GM21723 (cell line): Measurements from ENCODE around the gene TK2.
"Not testable (repeated sequence)": the region's sequence is repeated elsewhere in the genome, so short reads cannot be mapped to it uniquely, and the experiment has no call there.

Source experiments
- ATAC-seq: cut with Tn5 transposase; IDR thresholded peaks from one replicate; pipeline ENCODE4 v1.9.1; 2021; ENCODE audit warnings: mild to moderate bottlenecking, moderate library complexity; ENCODE audit not compliant: unreplicated experiment

The TK2 gene

DNA sequence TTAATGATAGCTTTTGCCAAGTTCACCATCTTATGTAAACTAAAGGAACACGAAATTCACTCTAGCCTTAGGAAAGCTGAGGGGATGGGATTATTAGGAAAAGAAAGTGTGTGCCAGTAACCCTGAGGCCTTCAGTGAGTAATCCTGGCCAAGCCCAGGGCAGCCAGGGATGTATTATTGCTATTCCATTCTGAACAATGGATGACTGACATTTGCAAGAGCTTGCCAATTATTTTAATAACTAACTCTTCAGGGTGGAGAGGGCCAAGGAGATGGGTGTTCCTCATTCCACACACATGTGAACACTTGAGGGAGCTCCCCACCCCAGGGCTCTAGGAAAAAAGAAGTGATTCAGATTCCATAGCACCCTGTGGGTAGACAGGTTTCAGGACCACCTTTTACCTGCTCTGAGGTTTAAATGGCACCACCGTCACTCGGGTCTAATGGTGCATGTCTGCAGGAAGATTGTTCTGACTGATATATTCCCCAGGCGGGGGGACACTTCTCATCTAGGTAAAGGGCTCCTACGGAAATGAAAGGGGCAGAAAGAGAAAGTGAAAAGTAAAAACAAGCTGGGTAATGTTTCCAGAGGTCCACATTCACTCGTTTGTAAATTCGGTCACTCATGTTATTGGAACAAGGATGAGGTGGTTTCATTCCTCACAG is 41.5 kb downstream of the TK2 start:
- no peak for ATAC-seq

DNA sequence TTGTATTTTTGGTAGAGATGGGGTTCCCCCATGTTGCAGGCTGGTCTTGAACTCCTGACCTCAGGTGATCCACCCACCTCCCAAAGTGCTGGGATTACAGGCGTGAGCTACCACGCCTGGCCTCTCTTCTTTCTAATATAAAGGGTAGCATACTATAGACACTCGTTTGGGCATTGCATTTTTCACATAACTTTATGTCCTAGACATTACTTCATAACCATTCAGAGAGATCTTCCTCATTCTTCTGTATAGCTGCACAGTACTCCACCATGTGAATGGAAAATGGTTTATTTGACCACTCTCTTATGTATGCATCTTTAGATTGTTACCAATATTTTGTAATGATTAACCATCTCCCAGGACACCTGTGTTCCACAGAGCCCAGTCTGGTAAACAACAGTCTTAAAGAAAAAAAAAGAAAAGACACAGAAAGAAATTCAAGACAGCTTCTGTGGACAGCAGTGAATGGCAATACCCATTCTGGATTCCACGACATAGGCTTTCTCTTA is 42.1 kb downstream of the TK2 start:
- no peak for ATAC-seq

DNA sequence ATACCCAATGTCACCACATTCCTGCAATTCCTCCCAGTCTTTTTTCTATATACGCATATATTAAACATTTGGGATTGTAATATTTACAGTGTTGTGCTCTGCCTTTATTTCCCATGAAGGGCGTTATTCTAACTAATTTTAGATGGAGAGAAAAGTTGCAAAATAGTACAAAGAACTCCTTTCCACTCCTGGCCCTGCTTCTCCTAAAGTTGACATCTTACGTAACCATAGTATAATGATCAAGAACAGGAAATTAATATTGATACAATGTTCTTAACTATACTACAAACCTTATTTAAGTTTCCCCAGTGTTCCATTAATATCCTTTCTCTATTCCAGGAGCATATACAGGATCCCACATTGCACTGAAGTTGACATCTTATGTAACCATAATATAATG is 46.3 kb downstream of the TK2 start:
- no peak for ATAC-seq

DNA sequence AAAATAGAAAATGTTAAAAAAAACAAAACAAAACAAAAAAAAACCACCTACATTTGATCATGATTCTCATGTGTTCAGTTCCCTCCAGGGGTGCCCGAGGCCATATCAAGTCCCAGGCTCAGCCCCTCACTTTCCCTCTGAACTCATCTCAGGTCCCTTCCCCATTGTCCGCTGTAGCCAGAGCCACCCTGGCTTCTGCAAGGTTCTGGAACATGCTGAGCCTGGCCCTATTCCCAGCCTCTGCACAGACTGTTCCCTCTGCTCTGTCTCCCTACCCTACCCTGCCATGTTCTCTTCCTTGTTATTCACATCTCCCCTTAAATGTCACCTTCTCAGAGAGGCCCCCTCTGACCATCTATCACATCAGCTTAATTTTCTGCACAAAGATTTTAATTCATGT is 46.9 kb downstream of the TK2 start:
- no peak for ATAC-seq

DNA sequence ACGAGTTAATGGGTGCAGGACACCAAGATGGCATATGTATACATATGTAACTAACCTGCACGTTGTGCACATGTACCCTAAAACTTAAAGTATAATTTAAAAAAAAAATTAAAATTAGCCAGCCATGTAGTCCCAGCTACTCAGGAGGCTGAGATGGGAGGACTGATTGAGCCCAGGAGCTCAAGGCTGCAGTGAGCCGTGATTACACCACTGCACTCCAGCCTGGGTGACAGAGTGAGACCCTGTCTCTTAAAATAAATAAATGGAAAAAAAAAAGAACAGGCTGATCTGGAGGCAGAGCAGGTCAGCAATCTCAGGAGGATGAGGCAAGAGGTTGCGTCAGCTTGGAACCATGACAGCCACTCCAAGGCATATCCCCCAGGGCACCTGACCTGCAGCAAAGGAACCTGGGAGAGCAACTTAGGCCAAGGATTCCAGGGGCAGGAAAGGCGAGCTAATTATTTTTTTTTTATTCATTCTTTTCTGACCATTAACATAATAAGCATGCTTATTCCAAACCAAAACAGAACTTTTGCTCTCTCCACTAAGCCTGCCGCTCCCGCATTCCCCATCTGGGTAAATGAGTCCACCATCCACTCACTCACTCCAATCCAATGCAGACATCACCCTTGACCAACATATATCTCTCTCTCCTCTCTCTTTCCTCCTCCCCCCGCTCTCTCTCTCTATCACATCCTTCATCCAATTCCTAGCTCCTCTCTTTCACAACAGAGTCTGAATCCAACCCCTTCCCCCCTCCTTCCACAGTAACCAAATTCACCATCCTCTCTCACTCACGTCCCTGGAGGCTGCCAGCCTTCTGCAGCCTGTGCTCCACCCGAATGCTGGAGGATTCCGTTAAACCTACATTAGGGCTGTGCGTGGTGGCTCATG is 47.7 kb downstream of the TK2 start:
- no peak for ATAC-seq

DNA sequence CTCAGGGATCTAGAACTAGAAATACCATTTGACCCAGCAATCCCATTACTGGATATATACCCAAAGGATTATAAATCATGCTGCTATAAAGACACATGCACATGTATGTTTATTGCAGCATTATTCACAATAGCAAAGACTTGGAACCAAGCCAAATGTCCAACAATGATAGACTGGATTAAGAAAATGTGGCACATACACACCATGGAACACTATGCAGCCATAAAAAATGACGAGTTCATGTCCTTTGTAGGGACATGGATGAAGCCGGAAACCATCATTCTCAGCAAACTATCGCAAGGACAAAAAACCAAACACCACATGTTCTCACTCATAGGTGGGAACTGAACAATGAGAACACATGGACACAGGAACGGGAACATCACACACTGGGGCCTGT is 48.4 kb downstream of the TK2 start:
- ATAC-seq, result not testable (repeated sequence)

DNA sequence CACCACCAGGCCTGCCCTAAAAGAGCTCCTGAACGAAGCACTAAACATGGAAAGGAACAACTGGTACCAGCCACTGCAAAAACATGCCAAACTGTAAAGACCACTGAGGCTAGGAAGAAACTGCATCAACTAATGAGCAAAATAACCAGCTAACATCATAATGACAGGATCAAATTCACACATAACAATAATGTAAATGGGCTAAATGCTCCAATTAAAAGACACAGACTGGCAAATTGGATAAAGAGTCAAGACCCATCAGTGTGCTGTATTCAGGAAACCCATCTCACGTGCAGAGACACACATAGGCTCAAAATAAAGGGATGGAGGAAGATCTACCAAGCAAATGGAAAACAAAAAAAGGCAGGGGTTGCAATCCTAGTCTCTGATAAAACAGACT is 52.0 kb downstream of the TK2 start:
- ATAC-seq, result not testable (repeated sequence)

DNA sequence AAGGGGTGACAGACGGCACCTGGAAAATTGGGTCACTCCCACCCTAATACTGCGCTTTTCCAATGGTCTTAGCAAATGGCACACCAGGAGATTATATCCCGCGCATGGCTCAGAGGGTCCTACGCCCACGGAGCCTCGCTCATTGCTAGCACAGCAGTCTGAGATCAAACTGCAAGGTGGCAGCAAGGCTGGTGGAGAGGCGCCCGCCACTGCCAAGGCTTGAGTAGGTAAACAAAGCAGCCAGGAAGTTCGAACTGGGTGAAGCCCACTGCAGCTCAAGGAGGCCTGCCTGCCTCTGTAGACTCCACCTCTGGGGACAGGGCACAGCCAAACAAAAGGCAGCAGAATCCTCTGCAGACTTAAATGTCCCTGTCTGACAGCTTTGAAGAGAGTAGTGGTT is 53.7 kb downstream of the TK2 start:
- ATAC-seq, result not testable (repeated sequence)

DNA sequence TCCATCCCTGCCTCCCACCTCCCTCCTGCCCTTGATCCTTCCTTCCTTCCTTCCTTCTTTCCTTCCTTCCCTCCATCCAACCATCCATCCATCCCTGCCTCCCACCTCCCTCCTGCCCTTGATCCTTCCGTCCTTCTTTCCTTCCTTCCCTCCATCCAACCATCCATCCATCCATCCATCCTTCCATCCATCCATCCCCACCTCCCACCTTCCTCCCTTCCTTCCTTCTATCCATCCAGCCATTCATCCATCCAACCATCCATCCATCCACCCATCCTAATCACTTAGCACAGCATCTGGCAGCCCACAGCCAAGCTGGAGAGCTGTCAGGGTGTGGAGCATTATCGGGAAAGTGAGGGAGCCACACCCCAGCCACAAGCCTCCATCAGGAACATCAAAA is 54.5 kb downstream of the TK2 start:
- ATAC-seq, result no peak

DNA sequence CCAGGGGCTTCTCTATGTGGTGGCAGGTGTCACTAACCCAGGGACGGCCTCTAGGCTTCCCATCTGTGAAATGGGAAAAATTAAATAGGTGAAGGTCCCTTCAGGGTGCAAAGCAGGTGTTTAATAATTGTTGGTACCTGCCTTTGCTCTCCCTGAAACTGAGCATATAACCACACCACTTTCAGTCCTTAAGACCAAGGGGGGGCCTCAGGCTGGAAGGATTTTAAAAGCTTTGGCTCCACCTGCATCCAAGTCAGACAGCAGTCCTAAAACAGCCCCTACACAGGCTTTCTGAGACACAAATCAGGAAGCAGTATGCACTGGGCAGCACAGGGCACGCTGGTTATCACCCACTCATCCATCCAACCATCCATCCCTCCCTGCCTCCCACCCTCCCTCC is 55.0 kb downstream of the TK2 start:
- no peak for ATAC-seq

DNA sequence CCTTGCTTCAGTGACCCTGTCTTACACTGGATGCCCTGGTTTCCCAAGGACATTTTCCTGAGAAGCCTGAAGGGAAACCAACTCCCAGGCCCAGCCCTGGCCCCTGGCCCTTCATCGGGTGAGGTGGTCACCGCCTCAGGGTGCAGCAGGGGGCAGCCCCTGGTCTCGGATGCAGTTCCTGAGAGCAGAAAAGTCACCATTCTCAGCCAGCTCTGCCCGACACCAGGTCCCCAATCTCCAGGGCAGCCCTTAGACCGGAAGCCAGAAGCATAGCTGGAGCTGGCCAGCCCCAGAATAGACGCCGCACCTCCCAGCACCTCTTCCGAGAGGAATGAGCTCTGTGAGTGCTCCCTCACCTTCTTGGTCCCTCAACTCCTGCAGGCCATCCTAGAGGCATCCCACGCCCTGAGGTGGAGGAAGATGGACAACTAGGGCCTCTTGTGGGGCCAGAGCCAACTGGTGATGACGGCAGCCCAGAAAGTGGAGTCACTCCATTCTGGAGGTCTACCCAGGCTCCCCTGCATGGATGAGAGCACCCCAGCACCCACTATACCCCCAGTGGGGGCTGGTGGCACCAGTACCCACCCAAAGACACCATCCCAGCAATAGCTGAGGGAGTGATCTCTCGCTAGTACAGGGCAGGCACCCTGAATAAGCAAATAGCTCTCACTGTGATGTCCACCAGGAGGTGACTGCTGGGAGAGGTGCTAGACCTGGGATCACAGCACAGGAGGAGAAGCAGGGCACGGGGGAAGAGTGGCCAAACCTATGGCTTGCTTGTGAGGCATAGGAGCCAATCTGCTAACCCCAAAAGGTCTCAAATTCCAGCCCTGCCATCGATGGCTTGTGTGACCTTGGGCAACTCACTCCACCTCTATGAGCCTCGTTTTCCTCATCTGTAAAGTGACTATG is 56.2 kb downstream of the TK2 start:
- ATAC-seq, result no peak

DNA sequence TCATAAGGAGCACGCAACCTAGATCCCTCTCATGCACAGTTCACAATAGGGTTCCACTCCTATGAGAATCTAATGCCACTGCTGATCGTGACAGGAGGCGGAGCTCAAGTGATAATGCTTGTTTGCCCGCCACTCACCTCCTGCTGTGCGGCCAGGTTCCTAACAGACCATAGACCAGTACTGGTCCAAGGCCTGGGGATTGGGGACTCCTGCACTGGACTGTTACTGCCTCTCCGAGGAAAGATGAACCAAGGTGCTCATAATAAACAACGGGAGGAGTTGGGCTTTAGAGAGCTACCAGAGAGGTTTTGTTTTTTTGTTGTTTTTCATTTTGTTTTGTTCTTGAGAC is 58.2 kb downstream of the TK2 start:
- no peak for ATAC-seq

DNA sequence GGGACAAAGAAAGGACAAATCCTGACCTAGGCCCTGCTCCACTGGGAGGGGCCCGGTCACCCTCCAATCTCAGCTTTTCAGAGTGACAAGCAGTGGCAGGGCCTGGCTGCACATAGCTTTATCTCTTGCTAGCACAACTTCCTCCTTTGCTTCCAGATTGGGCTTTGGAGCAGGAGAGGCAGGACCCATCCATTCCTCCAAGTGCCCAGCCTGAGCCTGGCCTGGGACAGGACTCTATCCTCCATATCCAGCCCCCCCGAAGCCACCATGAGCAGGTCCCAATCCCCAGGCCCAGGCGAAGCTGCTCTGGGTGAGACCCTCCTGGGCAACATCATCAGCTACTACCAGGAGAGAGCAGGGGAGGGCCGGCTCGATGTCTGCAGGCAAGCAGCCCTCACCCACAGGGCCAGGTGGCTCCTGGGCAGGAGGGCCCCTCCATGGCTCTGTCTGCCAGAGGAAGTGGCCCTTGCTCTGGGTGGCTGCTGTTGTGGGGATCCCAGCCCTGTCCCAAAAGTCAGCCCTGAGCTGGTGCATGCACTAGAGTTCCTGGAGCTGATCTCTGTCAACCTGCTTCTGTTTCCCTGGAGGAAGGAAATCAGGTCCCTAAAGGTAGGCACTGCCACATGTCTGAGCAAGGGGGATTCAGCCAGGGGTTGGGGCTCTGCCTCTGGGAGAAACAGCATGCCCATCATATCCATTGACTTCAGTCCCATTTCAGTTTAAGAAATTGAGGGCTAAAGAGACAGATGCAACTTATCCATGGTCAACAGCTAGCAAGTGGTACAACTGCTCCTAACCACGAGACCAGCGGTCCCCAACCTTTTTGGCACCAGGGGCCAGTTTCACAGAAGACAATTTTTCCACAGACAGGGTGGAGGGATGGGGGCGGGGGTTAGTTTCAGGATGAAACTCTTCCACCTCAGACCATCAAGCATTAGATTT is 58.9 kb downstream of the TK2 start:
- ATAC-seq, result no peak

DNA sequence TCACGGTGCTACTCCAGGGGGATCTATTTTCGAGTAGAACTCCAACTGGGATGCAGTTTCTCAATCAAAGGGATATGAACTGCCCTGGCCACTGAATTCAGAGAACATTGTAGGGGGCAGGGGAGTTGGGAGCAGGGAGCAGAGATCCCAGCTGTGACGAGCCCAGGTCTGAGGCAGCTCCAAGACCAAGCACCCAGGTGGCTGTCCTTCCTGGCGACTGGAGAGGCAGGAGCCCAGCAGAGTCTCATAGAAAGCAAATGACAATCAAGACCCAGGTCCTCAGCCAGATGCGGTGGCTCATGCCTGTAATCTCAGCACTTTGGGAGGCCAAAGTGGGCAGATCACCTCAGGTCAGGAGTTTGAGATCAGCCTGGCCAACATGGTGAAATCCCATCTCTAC is 60.1 kb downstream of the TK2 start:
- ATAC-seq, result no peak

DNA sequence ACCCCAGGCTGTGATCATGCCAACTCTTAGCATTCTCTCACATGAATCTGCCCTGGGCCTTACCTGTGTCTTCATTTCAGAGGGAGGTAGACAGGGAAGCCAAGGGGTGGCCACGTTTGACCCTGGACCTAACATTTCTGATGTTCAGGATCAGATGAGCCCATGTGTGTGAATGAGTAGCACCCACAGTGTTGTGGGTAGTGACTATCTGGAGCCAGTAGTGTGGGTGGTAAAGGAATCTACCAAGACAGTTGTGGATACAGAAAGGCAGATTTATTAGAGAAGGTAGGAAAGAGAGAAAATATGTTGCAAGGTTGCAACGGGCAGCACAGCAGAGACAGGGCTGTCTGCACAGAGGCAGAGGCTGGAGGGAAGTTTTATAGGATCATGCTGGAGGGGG is 60.5 kb downstream of the TK2 start:
- ATAC-seq, result no peak

DNA sequence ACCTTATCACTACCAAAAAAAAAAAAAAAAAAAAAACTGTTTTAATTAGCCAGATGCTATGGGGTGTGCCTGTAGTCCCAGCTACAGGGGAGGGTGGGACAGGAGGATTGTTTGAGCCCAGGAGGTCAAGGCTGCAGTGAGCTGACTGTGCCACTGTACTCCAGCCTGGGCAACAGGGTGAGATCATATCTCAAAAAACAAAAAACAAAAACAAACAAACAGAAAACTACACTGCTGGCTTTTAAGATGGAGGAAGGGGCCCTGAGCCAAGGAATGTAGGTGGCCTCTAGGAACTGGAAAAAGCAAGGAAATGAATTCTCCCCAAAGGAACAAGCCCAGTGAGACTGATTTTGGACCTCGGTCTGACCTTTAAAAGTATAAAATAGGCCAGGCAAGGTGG is 61.4 kb downstream of the TK2 start:
- no peak for ATAC-seq

DNA sequence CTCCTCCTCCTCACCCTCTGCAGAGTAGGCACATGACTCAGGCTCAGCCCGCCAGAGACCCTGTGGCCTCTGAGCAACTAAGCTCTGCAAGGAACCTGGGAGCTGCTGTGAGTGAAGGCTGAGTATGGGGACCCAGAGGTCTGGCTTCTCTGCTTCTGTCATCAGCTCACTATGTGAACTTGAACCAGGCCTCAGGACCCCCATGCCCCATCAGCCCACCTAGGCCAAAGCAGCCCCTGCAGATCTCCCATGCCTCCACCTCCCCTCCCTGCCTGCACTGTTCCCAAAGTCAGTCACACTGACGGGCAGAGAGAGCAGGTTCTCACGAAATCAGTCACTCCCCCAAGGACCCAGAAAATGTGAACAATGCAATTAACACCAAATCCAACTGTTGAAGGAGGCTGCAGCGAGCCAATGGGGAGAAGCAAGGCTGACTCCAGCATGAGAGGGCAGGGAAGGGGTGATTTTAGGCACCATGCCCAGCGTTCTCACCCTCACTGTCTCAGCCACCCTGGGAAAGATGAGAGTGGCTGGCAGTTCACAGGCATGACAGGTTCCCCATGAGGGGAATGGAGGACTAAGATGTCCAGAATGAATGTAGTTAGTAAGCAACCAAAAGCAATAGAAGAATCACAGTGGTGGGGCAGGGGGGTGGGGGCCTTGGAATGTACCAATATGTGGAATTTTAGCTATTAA is 62.2 kb downstream of the TK2 start:
- ATAC-seq, result no peak

DNA sequence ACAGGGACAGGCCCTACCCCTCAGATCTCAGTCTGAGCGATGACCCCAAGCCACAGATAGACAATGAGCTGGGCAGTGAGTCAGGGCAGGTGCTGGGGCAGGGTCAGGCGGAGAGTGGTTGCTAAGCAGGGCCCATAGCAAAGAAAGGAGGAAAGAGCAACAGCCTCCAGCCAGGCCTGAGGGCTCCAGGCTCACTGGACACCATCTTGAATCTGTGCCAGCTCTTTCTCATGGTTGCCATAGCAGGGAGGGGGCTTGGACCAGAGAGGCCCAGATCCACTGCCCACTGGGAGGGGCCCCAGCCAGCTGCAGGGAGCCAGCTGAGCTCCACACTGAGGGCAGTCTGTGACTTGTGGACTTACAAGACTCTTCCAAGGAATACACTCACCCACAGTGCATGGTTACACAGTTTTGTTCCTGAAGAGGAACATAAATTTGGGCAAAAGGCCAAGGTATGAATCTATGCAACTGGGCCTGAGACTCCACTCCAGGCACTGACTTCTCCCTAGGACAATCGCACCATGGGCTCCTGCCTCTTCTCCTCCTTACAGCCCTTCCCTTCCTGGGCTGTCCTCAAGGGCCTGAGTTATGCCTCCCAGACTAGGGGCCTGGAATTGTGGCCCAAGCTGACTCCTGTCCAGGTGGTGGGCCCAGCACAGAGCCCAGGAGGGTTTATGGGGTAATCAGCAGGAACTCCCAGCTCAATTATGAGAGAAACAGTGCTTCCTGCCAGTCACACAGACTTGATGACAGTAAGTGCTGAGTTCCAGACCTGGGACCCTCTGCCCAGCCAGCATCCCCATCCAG is 62.9 kb downstream of the TK2 start:
- no peak for ATAC-seq
